SK-N-SH (cell line): ENCODE measurements around the gene CTTNBP2NL. TPM values are rescaled to one million over a fixed set of nuclear protein-coding genes. Genes with fewer than 3 reads are reported as not detected.
A peak's percentile ranks its signal among the peaks of the same experiment; 100 is the strongest.

Experiments
- CTCF ChIA-PET: fragments of 300-600, 350-600 bp; formaldehyde crosslinking; extraction: SDS; loops from one replicate; lab custom pipeline; 2021; lab: Yijun Ruan, JAX
- POLR2A ChIA-PET: fragments of 350-600 bp; sonication (Branson Sonifier 250); formaldehyde crosslinking; extraction: SDS; loops from one replicate; lab custom pipeline; 2020; ENCODE audit warnings: antibody characterized with exemption, inconsistent platforms; lab: Yijun Ruan, JAX
- DNase-seq: peaks from one replicate; pipeline ENCODE4 v3.0.0; 2012
- H2AFZ ChIP-seq: fragments of 200-600 bp; sonication (generic); 2 replicates; pipeline ENCODE4 v1.8.1; 2016; ENCODE audit warnings: antibody characterized with exemption, mild to moderate bottlenecking, low read depth
- H3F3A ChIP-seq: fragments of 200-600 bp; sonication (generic); replicated peaks from 2 replicates; pipeline ENCODE3; 2016; ENCODE audit warnings: antibody characterized with exemption, mild to moderate bottlenecking; ENCODE audit not compliant: insufficient read depth
- H3K27ac ChIP-seq, 2 experiments: fragments of 200-500 bp in 1 of 2; fragments of 200-600 bp in 1 of 2; sonication (Bioruptor generic) in 1 of 2; sonication (generic), shearing (Covaris generic) in 1 of 2; 2 replicates each; pipeline versions ENCODE4 v1.5.1 to v1.6.1; 2014 to 2016; ENCODE audit warnings: low read depth in 2 of 2, inconsistent platforms in 1 of 2, low read length in 1 of 2, mild to moderate bottlenecking in 1 of 2, mixed read lengths in 1 of 2
- H3K27me3 ChIP-seq: fragments of 200-600 bp; sonication (generic), shearing (Covaris generic); 2 replicates; pipeline ENCODE4 v1.6.1; 2016; ENCODE audit warnings: mixed run types; ENCODE audit not compliant: insufficient read depth
- H3K36me3 ChIP-seq, 2 experiments: fragments of 200-500 bp in 1 of 2; fragments of 200-600 bp in 1 of 2; sonication (Bioruptor generic) in 1 of 2; sonication (generic) in 1 of 2; replicated peaks in 1 of 2; 2 replicates each; pipeline versions ENCODE3 to v1.5.1; 2014 to 2016; ENCODE audit warnings: low read length in 1 of 2, mild to moderate bottlenecking in 1 of 2; ENCODE audit not compliant: insufficient read depth in 2 of 2, control insufficient read depth in 1 of 2
- H3K4me1 ChIP-seq, 2 experiments: fragments of 200-500 bp in 1 of 2; fragments of 200-600 bp in 1 of 2; sonication (Bioruptor generic) in 1 of 2; sonication (generic), shearing (Covaris generic) in 1 of 2; 2 replicates each; pipeline versions ENCODE4 v1.5.1 to v1.6.1; 2014 to 2016; ENCODE audit warnings: low read depth in 1 of 2, low read length in 1 of 2, mixed run types in 1 of 2; ENCODE audit not compliant: insufficient read depth in 2 of 2, control insufficient read depth in 1 of 2
- H3K4me2 ChIP-seq: fragments of 200-600 bp; sonication (generic), shearing (Covaris generic); 2 replicates; pipeline ENCODE4 v1.6.1; 2017; ENCODE audit warnings: mixed run types
- H3K4me3 ChIP-seq, 2 experiments: fragments of 200-500 bp in 1 of 2; fragments of 200-600 bp in 1 of 2; sonication (Bioruptor generic) in 1 of 2; sonication (generic), shearing (Covaris generic) in 1 of 2; 2 replicates each; pipeline versions ENCODE4 v1.5.1 to v1.8.1; 2014 to 2016; ENCODE audit warnings: low read depth in 2 of 2, inconsistent platforms in 1 of 2, low read length in 1 of 2, mild to moderate bottlenecking in 1 of 2, mixed read lengths in 1 of 2, moderate library complexity in 1 of 2
- H3K79me2 ChIP-seq: fragments of 200-600 bp; sonication (generic); 2 replicates; pipeline ENCODE4 v1.8.1; 2017; ENCODE audit warnings: mild to moderate bottlenecking; ENCODE audit not compliant: insufficient read depth
- H3K9ac ChIP-seq: fragments of 200-600 bp; sonication (generic); 2 replicates; pipeline ENCODE4 v1.6.1; 2017; ENCODE audit warnings: mixed run types
- H3K9me2 ChIP-seq: fragments of 200-600 bp; sonication (generic); 2 replicates; pipeline ENCODE4 v1.6.1; 2017; ENCODE audit warnings: mixed run types
- H3K9me3 ChIP-seq: fragments of 200-600 bp; sonication (generic); 2 replicates; pipeline ENCODE4 v1.6.1; 2017; ENCODE audit warnings: mixed run types, mild to moderate bottlenecking, moderate library complexity
- H4K20me1 ChIP-seq: fragments of 200-600 bp; sonication (generic); 2 replicates; pipeline ENCODE4 v1.6.1; 2017; ENCODE audit warnings: mild to moderate bottlenecking, mixed run types; ENCODE audit not compliant: insufficient read depth
- CHD2 ChIP-seq: fragments of 150-350 bp; IDR thresholded peaks from 2 replicates; pipeline ENCODE4 v1.6.1; 2018; ENCODE audit warnings: low read length; ENCODE audit not compliant: partially characterized antibody
- CTCF ChIP-seq: fragments of 200-600 bp; sonication (generic); IDR thresholded peaks from 2 replicates; pipeline ENCODE4 v1.6.1; 2017; ENCODE audit warnings: antibody characterized with exemption, mild to moderate bottlenecking, moderate library complexity
- ELF1 ChIP-seq: IDR thresholded peaks from 2 replicates; pipeline ENCODE4 v1.4.0; 2012
- EP300 ChIP-seq, 2 experiments: IDR thresholded peaks; 2 replicates each; pipeline versions ENCODE4 v1.4.0 to v1.6.1; 2012; ENCODE audit warnings: borderline replicate concordance in 1 of 2, low read depth in 1 of 2, low read length in 1 of 2
- EZH2phosphoT487 ChIP-seq: fragments of 200-600 bp; sonication (generic); IDR thresholded peaks from 2 replicates; pipeline ENCODE4 v1.6.1; 2017; ENCODE audit warnings: low read depth, mixed run types, mild to moderate bottlenecking, antibody characterized with exemption, moderate library complexity, borderline replicate concordance
- FOXJ3 ChIP-seq: sonication (generic); formaldehyde crosslinking; IDR thresholded peaks from 2 replicates; pipeline ENCODE4 v1.5.1; 2020; ENCODE audit warnings: mild to moderate bottlenecking, missing genetic modification reagents
- FOXM1 ChIP-seq: IDR thresholded peaks from 2 replicates; pipeline ENCODE4 v1.4.0; 2012; ENCODE audit warnings: low read depth, mild to moderate bottlenecking
- GABPA ChIP-seq: IDR thresholded peaks from 2 replicates; pipeline ENCODE4 v1.4.0; 2012; ENCODE audit warnings: low read depth, mild to moderate bottlenecking
- IRF3 ChIP-seq: fragments of 150-350 bp; IDR thresholded peaks from 2 replicates; pipeline ENCODE4 v1.6.1; 2016; ENCODE audit warnings: mild to moderate bottlenecking, low read depth, low read length
- JUND ChIP-seq: IDR thresholded peaks from 2 replicates; pipeline ENCODE4 v1.4.0; 2012
- MEF2A ChIP-seq: IDR thresholded peaks from 2 replicates; pipeline ENCODE4 v1.4.0; 2012; ENCODE audit warnings: low read depth, borderline replicate concordance
- MXI1 ChIP-seq: IDR thresholded peaks from 2 replicates; pipeline ENCODE4 v1.6.1; 2012; ENCODE audit warnings: mild to moderate bottlenecking, low read depth, low read length, improper control_type of control experiment
- NRF1 ChIP-seq: IDR thresholded peaks from 2 replicates; pipeline ENCODE4 v1.6.1; 2012; ENCODE audit warnings: low read depth, mild to moderate bottlenecking, low read length
- PBX3 ChIP-seq: IDR thresholded peaks from 2 replicates; pipeline ENCODE4; 2012
- POLR2AphosphoS5 ChIP-seq: IDR thresholded peaks from 2 replicates; pipeline ENCODE4 v1.6.1; 2012; ENCODE audit warnings: low read depth, low read length
- RAD21 ChIP-seq: IDR thresholded peaks from 2 replicates; pipeline ENCODE4 v1.6.1; 2012; ENCODE audit warnings: mild to moderate bottlenecking, low read length
- RFX5 ChIP-seq: IDR thresholded peaks from 2 replicates; pipeline ENCODE4 v1.6.1; 2012; ENCODE audit warnings: mild to moderate bottlenecking, improper control_type of control experiment, low read length
- SIN3A ChIP-seq: IDR thresholded peaks from 2 replicates; pipeline ENCODE4 v1.6.1; 2012; ENCODE audit warnings: low read depth, mild to moderate bottlenecking, low read length, moderate library complexity, borderline replicate concordance
- SMC3 ChIP-seq: IDR thresholded peaks from 2 replicates; pipeline ENCODE4 v1.6.1; 2012; ENCODE audit warnings: low read depth, low read length, improper control_type of control experiment
- TAF1 ChIP-seq: IDR thresholded peaks from 2 replicates; pipeline ENCODE4 v1.6.1; 2012; ENCODE audit warnings: low read depth, mild to moderate bottlenecking, low read length, moderate library complexity, borderline replicate concordance
- TCF12 ChIP-seq: IDR thresholded peaks from 2 replicates; pipeline ENCODE4 v1.4.0; 2012
- YY1 ChIP-seq: IDR thresholded peaks from 2 replicates; pipeline ENCODE4 v1.4.0; 2012; ENCODE audit warnings: low read depth, mild to moderate bottlenecking
- WGBS: methylation state at CpG from one replicate; pipeline ENCODE4 v1.1.6; 2017; ENCODE audit warnings: low lambda C conversion rate; 5-methylcytosine and 5-hydroxymethylcytosine counted together
- polyA plus RNA-seq, 3 experiments: library from polyadenylated mRNA; depleted of rRNA; stranded (reverse); fragments of >200 nt; gene quantifications; 2 replicates each; pipeline ENCODE4 v1.2.3, GENCODE V29; 2012

CTTNBP2NL gene
- polyA plus RNA-seq, 1 of the 3 experiments (the other 2 are of a cell fraction), result 4.9 TPM

GRCh38 chr1:112445596-112445995 is 49.6 kb downstream of the CTTNBP2NL start:
- Histone ChIP-seq H4K20me1 (peaks cover 13% of the 10 kb centered on the region), H3K27ac (peak overlapping the region in 1 of 2 experiments; percentile 62; a peak in 1 of 4 replicates), H2AFZ (no peak overlapping the region), H3K9me2 (no peaks in the 10 kb centered on the region), H3K9me3 (no peaks in the 10 kb centered on the region), H3K4me3 (peak overlapping the region in 1 of 2 experiments; percentile 27; a peak in 1 of 4 replicates), H3K4me1 (peaks cover 0 to 21% of the 10 kb centered on the region in 2 experiments; a peak in 2 of 4 replicates), H3K79me2 (peaks cover 68% of the 10 kb centered on the region), H3K36me3 (peaks cover 18 to 19% of the 10 kb centered on the region in 2 experiments), H3K4me2 (no peak overlapping the region), H3K9ac (no peak overlapping the region), H3F3A (peaks cover 36% of the 10 kb centered on the region), H3K27me3 (no peaks in the 10 kb centered on the region)
- WGBS, result 96% methylated on average over 1 of the region's 1 CpG
- CTCF ChIA-PET, result interaction anchor here (0.7 to 1.6 kb wide), 3 partner anchors 15 to 937 kb away, joined by 3 to 6 read pairs (median 3); no protein-coding TSS in a partner anchor
- no peak for DNase-seq
- POLR2A ChIA-PET, result no interaction called here
- no peak for TF ChIP-seq TCF12
- TF ChIP-seq FOXJ3 (CRISPR knock-in tag), result no peak
- no peak for TF ChIP-seq FOXM1
- TF ChIP-seq EZH2phosphoT487, result no peak
- TF ChIP-seq MXI1, result no peak

- TF ChIP-seq CHD2 (no peak), RAD21 (no peak), SMC3 (no peak), POLR2AphosphoS5 (no peak), IRF3 (no peak), FOXM1 (no peak), EZH2phosphoT487 (no peak), YY1 (no peak), RFX5 (no peak), JUND (no peak), PBX3 (no peak), TAF1 (no peak), EP300 (IDR thresholded peaks at IDR 0.05; ENCODE audit: borderline replicate concordance in 1 of 2, low read depth in 1 of 2, low read length in 1 of 2) (no peak), SIN3A (no peak), CTCF (no peak), GABPA (no peak), TCF12 (no peak), NRF1 (no peak), MEF2A (no peak), ELF1 (no peak)
- no peak for DNase-seq
- no peaks in the 10 kb centered on the region for H3K27me3 ChIP-seq
- 100% methylated on average over 1 of the region's 1 CpG for WGBS
- no peak overlapping the region for H2AFZ ChIP-seq
- peaks cover 62% of the 10 kb centered on the region for H3K79me2 ChIP-seq
- H3K27ac ChIP-seq, result peak overlapping the region in 1 of 2 experiments; percentile 62; a peak in 1 of 4 replicates
- peaks cover 14 to 25% of the 10 kb centered on the region in 2 experiments for H3K36me3 ChIP-seq
- ChIA-PET CTCF (interaction anchor here (0.9 to 1.6 kb wide), 5 partner anchors 16 to 938 kb away, joined by 3 to 6 read pairs (median 3); partner anchors contain the start of gene RHOC), POLR2A (no interaction called here)
- H3K4me2 ChIP-seq, result peak overlapping the region; percentile 1; the same call in 1 of the 2 replicates
- H3K4me1 ChIP-seq, result peaks cover 0 to 21% of the 10 kb centered on the region in 2 experiments; a peak in 3 of 4 replicates
- no peaks in the 10 kb centered on the region for H3K9me3 ChIP-seq
- peak overlapping the region in 1 of 2 experiments; percentile 27; a peak in 1 of 4 replicates for H3K4me3 ChIP-seq
- peaks cover 10% of the 10 kb centered on the region for H4K20me1 ChIP-seq
- H3F3A ChIP-seq, result peaks cover 36% of the 10 kb centered on the region
- H3K9me2 ChIP-seq, result no peaks in the 10 kb centered on the region
- H3K9ac ChIP-seq, result no peak overlapping the region
Observed at GRCh38 chr1:112446411-112446810, 50.4 kb downstream of the CTTNBP2NL start.
